ENCODE data around the gene FZD7. TPM values are rescaled to one million over a fixed set of nuclear protein-coding genes. Genes with fewer than 3 reads are reported as not detected.

FZD7 gene
- total and polyA plus RNA-seq, 9 of the 15 experiments (the other 6 are each of a cell fraction or from before 2014, with no cell fraction given) = 0.11 to 2.4 (median 0.69) TPM

DNA sequence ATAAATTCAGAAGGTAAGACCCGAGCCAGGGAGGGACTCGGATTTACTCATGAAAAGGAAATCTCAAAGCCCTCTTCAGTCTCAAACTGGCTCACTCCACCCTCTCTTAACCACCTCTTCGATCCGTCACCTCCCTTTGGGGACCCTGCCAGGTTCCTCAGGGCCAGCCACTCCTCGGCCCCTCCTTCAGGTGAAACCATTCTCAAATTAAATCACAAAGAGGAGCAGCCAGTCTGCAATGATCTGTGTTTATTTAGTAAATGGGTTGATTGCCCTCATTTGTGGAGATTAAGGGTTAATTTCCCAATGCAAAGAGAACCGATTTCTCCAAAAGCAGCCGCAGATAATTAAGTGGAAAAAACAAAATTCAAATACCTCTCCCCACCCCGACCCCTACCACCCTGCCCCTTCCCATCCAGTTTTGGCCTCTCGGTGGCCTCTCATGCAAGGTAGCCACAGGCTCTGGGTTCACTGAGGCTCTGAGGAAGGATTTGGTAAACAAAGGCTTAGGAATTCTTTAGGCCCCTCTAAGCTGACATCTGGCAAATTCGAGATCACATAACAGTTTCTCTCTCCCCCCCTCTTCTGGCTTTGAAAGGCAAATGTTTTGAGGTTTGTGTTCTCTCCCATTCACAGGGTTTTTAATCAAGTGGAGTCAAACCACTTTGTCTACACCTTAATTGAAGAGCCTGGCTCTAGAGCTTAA lies 10.3 kb upstream of the FZD7 start:
- H3K27ac ChIP-seq (ENCODE audit: extremely low read depth, low read depth, low read length) = no peak overlapping the region
- no peak overlapping the region for H2AFZ ChIP-seq (ENCODE audit: low read depth, low read length)
- H3K4me2 ChIP-seq (ENCODE audit: insufficient read depth, low read length) = no peak overlapping the region
- no peaks in the 10 kb centered on the region for H4K20me1 ChIP-seq (replicated peaks; ENCODE audit: control insufficient read depth, insufficient read depth, low read length)
- no TSS peak for BruUV-seq (replicated peaks)
- 0% methylated on average over 6 of the region's 10 CpGs for WGBS (ENCODE audit: insufficient coverage, low coverage, missing lambda C conversion rate)
- H3K9me1 ChIP-seq (ENCODE audit: control insufficient read depth, insufficient read depth, low read length) = no peaks in the 10 kb centered on the region
- H3K27me3 ChIP-seq (ENCODE audit: control insufficient read depth in 2 of 2, insufficient read depth in 2 of 2, low read length in 2 of 2) = peaks cover 12 to 35% of the 10 kb centered on the region in 2 experiments
- H3K4me1 ChIP-seq (replicated peaks in 1 of 2; ENCODE audit: control insufficient read depth in 2 of 2, insufficient read depth in 2 of 2, low read length in 2 of 2) = no peaks in the 10 kb centered on the region
- CTCF ChIA-PET (ENCODE audit: low intra/inter-chr PET ratio) = no interaction called here
- no peak for ATAC-seq
- H3K9me3 ChIP-seq (replicated peaks; ENCODE audit: control insufficient read depth, insufficient read depth, low read depth, low read length) = no peaks in the 10 kb centered on the region
- intact Hi-C loops (cut with micrococcal nuclease) (no loop called here), in situ Hi-C loops (cut with MboI) (no loop called here)
- POLR2A ChIA-PET = interaction anchor here (0.6 kb wide), 1 partner anchor 34 kb away, joined by 3 read pairs; no protein-coding TSS in a partner anchor
- DNase-seq (ENCODE audit: extremely low read depth in 1 of 4, low spot score in 3 of 4) = no peak
- TF ChIP-seq KLF6 (CRISPR knock-in tag; IDR thresholded peaks at IDR 0.05; ENCODE audit: borderline replicate concordance) (no peak), BCL6 (CRISPR knock-in tag; IDR thresholded peaks at IDR 0.05) (no peak), RHOXF2B (CRISPR knock-in tag; conservative IDR thresholded peaks at IDR 0.05) (no peak), ZZZ3 (IDR thresholded peaks at IDR 0.05) (no peak), SPI1 (IDR thresholded peaks at IDR 0.05; ENCODE audit: borderline replicate concordance, low read depth, low read length) (no peak), TAL1 (IDR thresholded peaks at IDR 0.05) (no peak), PRMT5 (CRISPR knock-in tag; IDR thresholded peaks at IDR 0.05) (no peak), ETV5 (CRISPR knock-in tag; IDR thresholded peaks at IDR 0.05; ENCODE audit: low read depth) (no peak), TRIM24 (IDR thresholded peaks at IDR 0.05) (no peak), CEBPB (tag; IDR thresholded peaks at IDR 0.05) (no peak), FOXA1 (IDR thresholded peaks at IDR 0.05; ENCODE audit: borderline replicate concordance) (no peak), ZNF445 (CRISPR knock-in tag; IDR thresholded peaks at IDR 0.05; ENCODE audit: low read depth) (no peak)
- TF ChIP-seq, protein P1, sequence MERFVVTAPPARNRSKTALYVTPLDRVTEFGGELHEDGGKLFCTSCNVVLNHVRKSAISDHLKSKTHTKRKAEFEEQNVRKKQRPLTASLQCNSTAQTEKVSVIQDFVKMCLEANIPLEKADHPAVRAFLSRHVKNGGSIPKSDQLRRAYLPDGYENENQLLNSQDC (CRISPR knock-in tag; IDR thresholded peaks at IDR 0.05) = no peak
- TF ChIP-seq, protein P2, sequence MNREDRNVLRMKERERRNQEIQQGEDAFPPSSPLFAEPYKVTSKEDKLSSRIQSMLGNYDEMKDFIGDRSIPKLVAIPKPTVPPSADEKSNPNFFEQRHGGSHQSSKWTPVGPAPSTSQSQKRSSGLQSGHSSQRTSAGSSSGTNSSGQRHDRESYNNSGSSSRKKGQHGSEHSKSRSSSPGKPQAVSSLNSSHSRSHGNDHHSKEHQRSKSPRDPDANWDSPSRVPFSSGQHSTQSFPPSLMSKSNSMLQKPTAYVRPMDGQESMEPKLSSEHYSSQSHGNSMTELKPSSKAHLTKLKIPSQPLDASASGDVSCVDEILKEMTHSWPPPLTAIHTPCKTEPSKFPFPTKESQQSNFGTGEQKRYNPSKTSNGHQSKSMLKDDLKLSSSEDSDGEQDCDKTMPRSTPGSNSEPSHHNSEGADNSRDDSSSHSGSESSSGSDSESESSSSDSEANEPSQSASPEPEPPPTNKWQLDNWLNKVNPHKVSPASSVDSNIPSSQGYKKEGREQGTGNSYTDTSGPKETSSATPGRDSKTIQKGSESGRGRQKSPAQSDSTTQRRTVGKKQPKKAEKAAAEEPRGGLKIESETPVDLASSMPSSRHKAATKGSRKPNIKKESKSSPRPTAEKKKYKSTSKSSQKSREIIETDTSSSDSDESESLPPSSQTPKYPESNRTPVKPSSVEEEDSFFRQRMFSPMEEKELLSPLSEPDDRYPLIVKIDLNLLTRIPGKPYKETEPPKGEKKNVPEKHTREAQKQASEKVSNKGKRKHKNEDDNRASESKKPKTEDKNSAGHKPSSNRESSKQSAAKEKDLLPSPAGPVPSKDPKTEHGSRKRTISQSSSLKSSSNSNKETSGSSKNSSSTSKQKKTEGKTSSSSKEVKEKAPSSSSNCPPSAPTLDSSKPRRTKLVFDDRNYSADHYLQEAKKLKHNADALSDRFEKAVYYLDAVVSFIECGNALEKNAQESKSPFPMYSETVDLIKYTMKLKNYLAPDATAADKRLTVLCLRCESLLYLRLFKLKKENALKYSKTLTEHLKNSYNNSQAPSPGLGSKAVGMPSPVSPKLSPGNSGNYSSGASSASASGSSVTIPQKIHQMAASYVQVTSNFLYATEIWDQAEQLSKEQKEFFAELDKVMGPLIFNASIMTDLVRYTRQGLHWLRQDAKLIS (CRISPR knock-in tag; IDR thresholded peaks at IDR 0.05) = no peak
- TF ChIP-seq, protein P3, sequence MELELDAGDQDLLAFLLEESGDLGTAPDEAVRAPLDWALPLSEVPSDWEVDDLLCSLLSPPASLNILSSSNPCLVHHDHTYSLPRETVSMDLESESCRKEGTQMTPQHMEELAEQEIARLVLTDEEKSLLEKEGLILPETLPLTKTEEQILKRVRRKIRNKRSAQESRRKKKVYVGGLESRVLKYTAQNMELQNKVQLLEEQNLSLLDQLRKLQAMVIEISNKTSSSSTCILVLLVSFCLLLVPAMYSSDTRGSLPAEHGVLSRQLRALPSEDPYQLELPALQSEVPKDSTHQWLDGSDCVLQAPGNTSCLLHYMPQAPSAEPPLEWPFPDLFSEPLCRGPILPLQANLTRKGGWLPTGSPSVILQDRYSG (tag; conservative IDR thresholded peaks at IDR 0.05; ENCODE audit: low read depth) = no peak
- no peaks in the 10 kb centered on the region for H3K79me2 ChIP-seq (ENCODE audit: control insufficient read depth, insufficient read depth, low read length)
- no peaks in the 10 kb centered on the region for H3K36me3 ChIP-seq (ENCODE audit: control insufficient read depth, insufficient read depth, low read length)
- no peak for FAIRE-seq
- no peak overlapping the region for H3K4me3 ChIP-seq
- H3K9ac ChIP-seq (ENCODE audit: insufficient read depth in 1 of 2, low read depth in 2 of 2, low read length in 2 of 2) = no peak overlapping the region

Data from K562 (cell line).